HepG2 (cell line): ENCODE measurements around the gene PCIF1. TPM values are rescaled to one million over a fixed set of nuclear protein-coding genes. Genes with fewer than 3 reads are reported as not detected.

Experiments
- ATAC-seq: fragments of 200-7000 bp; cut with Tn5 transposase; 3 replicates; pipeline ENCODE4 v1.9.1; 2020; ENCODE audit warnings: mild to moderate bottlenecking, moderate library complexity
- BruUV-seq: library from RNA; stranded (reverse); fragments of 400-500 nt; replicated peaks from 2 replicates; lab custom pipeline; 2021; lab: Mats Ljungman, UMichigan
- CTCF ChIA-PET: fragments of 300-600 bp; formaldehyde crosslinking; extraction: SDS; loops from one replicate; lab custom pipeline; 2021; ENCODE audit warnings: low total read pairs, inconsistent platforms, low intra/inter-chr PET ratio; lab: Yijun Ruan, JAX
- POLR2A ChIA-PET: fragments of 350-600 bp; sonication (Branson Sonifier 250); formaldehyde crosslinking; loops from one replicate; lab custom pipeline; 2020; ENCODE audit warnings: antibody characterized with exemption, inconsistent platforms; lab: Yijun Ruan, JAX
- DNase-seq: peaks from one replicate; pipeline ENCODE4 v3.0.0-alpha.2; 2015; ENCODE audit warnings: low spot score
- FAIRE-seq: peaks from 3 replicates; lab custom pipeline; 2011; peaks lifted over from hg19 to GRCh38; lab: Jason Lieb, UNC
- H2AFZ ChIP-seq: one replicate; pipeline ENCODE4 v1.6.1; 2011; ENCODE audit warnings: low read length, inconsistent platforms
- H3K27ac ChIP-seq: fragments of 300-600 bp; 3 replicates; pipeline ENCODE4 v1.8.0; 2011; ENCODE audit warnings: mixed run types, mild to moderate bottlenecking, mixed read lengths, low read length, inconsistent platforms; ENCODE audit not compliant: insufficient read depth; ENCODE audit errors: extremely low read length
- H3K27me3 ChIP-seq, 2 experiments: fragments of 200-600 bp in 1 of 2; 2 replicates in 1 of 2; 3 replicates in 1 of 2; pipeline versions ENCODE4 v1.6.0 to v1.8.0; 2011; ENCODE audit warnings: low read length in 2 of 2, mild to moderate bottlenecking in 2 of 2, moderate library complexity in 2 of 2, inconsistent platforms in 1 of 2; ENCODE audit not compliant: insufficient read depth in 2 of 2, control insufficient read depth in 1 of 2
- H3K36me3 ChIP-seq, 2 experiments: fragments of 200-600 bp in 1 of 2; replicated peaks in 1 of 2; 2 replicates in 1 of 2; 3 replicates in 1 of 2; pipeline versions ENCODE4 v1.5.1 to v1.8.0; 2011; ENCODE audit warnings: low read length in 2 of 2, inconsistent platforms in 1 of 2; ENCODE audit not compliant: insufficient read depth in 2 of 2, control insufficient read depth in 1 of 2
- H3K4me1 ChIP-seq: 2 replicates; pipeline ENCODE4 v1.5.1; 2012; ENCODE audit warnings: low read length, inconsistent platforms; ENCODE audit not compliant: insufficient read depth
- H3K4me2 ChIP-seq: 2 replicates; pipeline ENCODE4 v1.6.0; 2011; ENCODE audit warnings: low read depth, low read length, inconsistent platforms
- H3K4me3 ChIP-seq, 3 experiments: fragments of 200-600 bp in 1 of 3; sonication (generic), shearing (Covaris generic) in 1 of 3; replicated peaks in 1 of 3; 2 replicates each; pipeline ENCODE4 v1.5.1; 2011 to 2016; ENCODE audit warnings: low read length in 3 of 3, inconsistent platforms in 2 of 3, low read depth in 2 of 3, mild to moderate bottlenecking in 2 of 3, control low read depth in 1 of 3, mixed read lengths in 1 of 3; ENCODE audit not compliant: insufficient read depth in 1 of 3
- H3K79me2 ChIP-seq: one replicate; pipeline ENCODE4 v1.6.1; 2011; ENCODE audit warnings: low read length, inconsistent platforms; ENCODE audit not compliant: insufficient read depth
- H3K9ac ChIP-seq: 2 replicates; pipeline ENCODE4 v1.6.0; 2011; ENCODE audit warnings: mild to moderate bottlenecking, low read depth, low read length, inconsistent platforms; ENCODE audit not compliant: insufficient read depth
- H3K9me3 ChIP-seq: 2 replicates; pipeline ENCODE4 v1.5.1; 2012; ENCODE audit warnings: mild to moderate bottlenecking, low read length
- H4K20me1 ChIP-seq: 2 replicates; pipeline ENCODE4 v1.6.0; 2011; ENCODE audit warnings: inconsistent platforms, mild to moderate bottlenecking, low read length, moderate library complexity; ENCODE audit not compliant: insufficient read depth
- HNRNPUL1 ChIP-seq: fragments of 200-400 bp; formaldehyde crosslinking; IDR thresholded peaks from 2 replicates; pipeline ENCODE4 v1.6.1; 2017; ENCODE audit warnings: low read depth, mild to moderate bottlenecking, low read length, moderate library complexity
- HOXD1 ChIP-seq: sonication (generic); formaldehyde crosslinking; IDR thresholded peaks from 2 replicates; pipeline ENCODE4 v1.5.0; 2020; ENCODE audit warnings: missing genetic modification reagents
- KDM5B ChIP-seq: sonication (generic); formaldehyde crosslinking; IDR thresholded peaks from 2 replicates; pipeline ENCODE4 v1.4.0; 2020; ENCODE audit warnings: missing genetic modification reagents, mild to moderate bottlenecking, borderline replicate concordance
- MTA3 ChIP-seq: sonication (generic); formaldehyde crosslinking; IDR thresholded peaks from 2 replicates; pipeline ENCODE4 v1.4.0; 2020; ENCODE audit warnings: missing genetic modification reagents
- PITX1 ChIP-seq: sonication (generic); formaldehyde crosslinking; IDR thresholded peaks from 2 replicates; pipeline ENCODE4 v1.5.1; 2020; ENCODE audit warnings: mild to moderate bottlenecking, missing genetic modification reagents
- POLR2G ChIP-seq: fragments of 200-400 bp; formaldehyde crosslinking; IDR thresholded peaks from 2 replicates; pipeline ENCODE4 v1.6.1; 2018; ENCODE audit warnings: mild to moderate bottlenecking, low read depth, low read length, moderate library complexity
- PRMT3 ChIP-seq: sonication (generic); formaldehyde crosslinking; IDR thresholded peaks from 2 replicates; pipeline ENCODE4 v1.8.1; 2022; ENCODE audit warnings: low read depth, mild to moderate bottlenecking, moderate library complexity, missing genetic modification reagents, borderline replicate concordance
- TGIF2 ChIP-seq: IDR thresholded peaks from 2 replicates; pipeline ENCODE4 v1.6.1; 2016; ENCODE audit warnings: control low read depth, missing compliant biosample characterization
- ZFAT ChIP-seq: sonication (generic); formaldehyde crosslinking; conservative IDR thresholded peaks from 2 replicates; pipeline ENCODE4 v1.8.1; 2023; ENCODE audit warnings: missing genetic modification reagents, inconsistent platforms
- ZNF296 ChIP-seq: sonication (generic); formaldehyde crosslinking; conservative IDR thresholded peaks from 2 replicates; pipeline ENCODE4 v1.5.0; 2020; ENCODE audit warnings: mild to moderate bottlenecking, missing genetic modification reagents
- ZNF883 ChIP-seq: sonication (generic); formaldehyde crosslinking; IDR thresholded peaks from 2 replicates; pipeline ENCODE4 v1.5.1; 2020; ENCODE audit warnings: mild to moderate bottlenecking, missing genetic modification reagents; ENCODE audit errors: not compliant biosample characterization
- ZNF891 ChIP-seq: sonication (generic); formaldehyde crosslinking; IDR thresholded peaks from 2 replicates; pipeline ENCODE4 v1.5.0; 2020; ENCODE audit warnings: mild to moderate bottlenecking, missing genetic modification reagents
- WGBS: methylation state at CpG from one replicate; pipeline ENCODE4 v1.1.6; 2017; ENCODE audit warnings: low lambda C conversion rate; 5-methylcytosine and 5-hydroxymethylcytosine counted together
- in situ Hi-C: cut with HindIII; loops from 2 replicates; pipeline ENCODE4 v1.10.0; 2017; ENCODE audit warnings: low pct_unique_long_range_greater_than_20kb; ENCODE audit not compliant: extremely low pct_ligation_motif_present
- intact Hi-C: fragments of 100-400 bp; cut with micrococcal nuclease; formaldehyde crosslinking; loops from one replicate; pipeline ENCODE4 v1.10.0; 2022; ENCODE audit not compliant: unreplicated experiment
- polyA plus RNA-seq, 8 experiments: library from polyadenylated mRNA; depleted of rRNA in 3 of 8; stranded (reverse) in 7 of 8; unstranded in 1 of 8; fragments of >200 nt; fragmentation: Illumina TruSeq in 4 of 8; extraction: Trizol in 4 of 8; gene quantifications; 2 replicates each; pipeline versions ENCODE4 v1.2.1 to v1.2.3, GENCODE V29; 2011 to 2016; ENCODE audit warnings: low read depth in 4 of 8, missing spikeins in 1 of 8, mixed read lengths in 1 of 8; ENCODE audit not compliant: insufficient read depth in 1 of 8
- total RNA-seq, 5 experiments: library from RNA; depleted of rRNA; stranded (reverse); fragments of >200 nt; fragmentation: Illumina TruSeq; extraction: Trizol; gene quantifications; 2 replicates each; pipeline ENCODE4 v1.2.3, GENCODE V29; 2016; ENCODE audit warnings: low read depth in 1 of 5
- TF ChIP-seq, protein P1 (sequence below): IDR thresholded peaks from 2 replicates; pipeline ENCODE4 v1.6.1; 2016; ENCODE audit warnings: low read depth, missing genetic modification reagents, missing compliant biosample characterization

PCIF1 gene
- total and polyA plus RNA-seq, 2 of the 13 experiments (the other 11 are each of a cell fraction or from before 2014, with no cell fraction given): 20.9 to 24.4 TPM

- TF ChIP-seq, protein P1, sequence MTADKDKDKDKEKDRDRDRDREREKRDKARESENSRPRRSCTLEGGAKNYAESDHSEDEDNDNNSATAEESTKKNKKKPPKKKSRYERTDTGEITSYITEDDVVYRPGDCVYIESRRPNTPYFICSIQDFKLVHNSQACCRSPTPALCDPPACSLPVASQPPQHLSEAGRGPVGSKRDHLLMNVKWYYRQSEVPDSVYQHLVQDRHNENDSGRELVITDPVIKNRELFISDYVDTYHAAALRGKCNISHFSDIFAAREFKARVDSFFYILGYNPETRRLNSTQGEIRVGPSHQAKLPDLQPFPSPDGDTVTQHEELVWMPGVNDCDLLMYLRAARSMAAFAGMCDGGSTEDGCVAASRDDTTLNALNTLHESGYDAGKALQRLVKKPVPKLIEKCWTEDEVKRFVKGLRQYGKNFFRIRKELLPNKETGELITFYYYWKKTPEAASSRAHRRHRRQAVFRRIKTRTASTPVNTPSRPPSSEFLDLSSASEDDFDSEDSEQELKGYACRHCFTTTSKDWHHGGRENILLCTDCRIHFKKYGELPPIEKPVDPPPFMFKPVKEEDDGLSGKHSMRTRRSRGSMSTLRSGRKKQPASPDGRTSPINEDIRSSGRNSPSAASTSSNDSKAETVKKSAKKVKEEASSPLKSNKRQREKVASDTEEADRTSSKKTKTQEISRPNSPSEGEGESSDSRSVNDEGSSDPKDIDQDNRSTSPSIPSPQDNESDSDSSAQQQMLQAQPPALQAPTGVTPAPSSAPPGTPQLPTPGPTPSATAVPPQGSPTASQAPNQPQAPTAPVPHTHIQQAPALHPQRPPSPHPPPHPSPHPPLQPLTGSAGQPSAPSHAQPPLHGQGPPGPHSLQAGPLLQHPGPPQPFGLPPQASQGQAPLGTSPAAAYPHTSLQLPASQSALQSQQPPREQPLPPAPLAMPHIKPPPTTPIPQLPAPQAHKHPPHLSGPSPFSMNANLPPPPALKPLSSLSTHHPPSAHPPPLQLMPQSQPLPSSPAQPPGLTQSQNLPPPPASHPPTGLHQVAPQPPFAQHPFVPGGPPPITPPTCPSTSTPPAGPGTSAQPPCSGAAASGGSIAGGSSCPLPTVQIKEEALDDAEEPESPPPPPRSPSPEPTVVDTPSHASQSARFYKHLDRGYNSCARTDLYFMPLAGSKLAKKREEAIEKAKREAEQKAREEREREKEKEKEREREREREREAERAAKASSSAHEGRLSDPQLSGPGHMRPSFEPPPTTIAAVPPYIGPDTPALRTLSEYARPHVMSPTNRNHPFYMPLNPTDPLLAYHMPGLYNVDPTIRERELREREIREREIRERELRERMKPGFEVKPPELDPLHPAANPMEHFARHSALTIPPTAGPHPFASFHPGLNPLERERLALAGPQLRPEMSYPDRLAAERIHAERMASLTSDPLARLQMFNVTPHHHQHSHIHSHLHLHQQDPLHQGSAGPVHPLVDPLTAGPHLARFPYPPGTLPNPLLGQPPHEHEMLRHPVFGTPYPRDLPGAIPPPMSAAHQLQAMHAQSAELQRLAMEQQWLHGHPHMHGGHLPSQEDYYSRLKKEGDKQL (CRISPR knock-in tag): no peak
Observed at GRCh38 chr20:45948261-45948733, 13.8 kb downstream of the PCIF1 start (continued).

DNA sequence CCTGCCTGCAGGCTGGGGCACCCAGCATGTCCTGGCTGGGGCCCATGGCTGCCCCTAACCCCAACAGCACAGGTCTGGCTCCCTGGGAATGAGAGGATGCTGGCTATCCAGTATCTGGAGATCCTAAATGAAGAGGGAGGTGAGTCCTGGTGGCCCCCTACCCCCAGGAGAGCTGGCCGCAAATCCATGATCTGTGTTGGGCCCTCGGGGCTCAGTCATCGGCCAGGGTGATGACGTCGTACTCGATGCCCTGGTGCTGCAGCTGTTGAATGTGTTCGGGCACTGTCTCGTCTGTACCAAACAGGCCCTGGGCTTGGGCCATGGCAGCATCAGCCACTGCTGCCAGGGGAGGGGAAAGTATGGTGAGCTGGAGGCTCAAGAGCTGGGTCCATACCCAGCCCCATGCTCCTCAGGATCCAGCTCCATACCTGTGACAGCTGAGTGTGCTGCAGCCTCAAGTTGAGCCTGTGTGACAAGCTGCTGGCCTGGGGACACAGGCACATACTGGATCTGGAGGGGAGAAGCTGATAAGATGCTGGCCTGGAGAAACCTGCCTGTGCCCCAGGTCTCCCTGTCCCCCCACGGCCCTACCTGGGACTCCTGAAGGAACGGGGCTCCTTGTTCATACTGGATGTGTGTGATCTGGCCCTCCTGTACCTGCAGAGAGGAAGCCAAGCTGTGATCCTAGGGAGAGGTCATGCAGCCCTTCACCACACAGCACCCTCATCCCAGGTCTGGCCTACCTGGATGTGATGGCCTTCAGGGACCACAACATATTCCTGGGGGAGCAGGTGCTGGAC, 14.5 kb downstream of the PCIF1 start:
- Histone ChIP-seq H3K9me3 (no peaks in the 10 kb centered on the region), H2AFZ (no peak overlapping the region), H4K20me1 (no peaks in the 10 kb centered on the region), H3K27me3 (no peaks in the 10 kb centered on the region), H3K9ac (no peak overlapping the region), H3K4me3 (no peak overlapping the region), H3K79me2 (no peaks in the 10 kb centered on the region), H3K4me1 (peaks cover 30% of the 10 kb centered on the region), H3K27ac (no peak overlapping the region), H3K4me2 (no peak overlapping the region), H3K36me3 (peaks cover 50 to 86% of the 10 kb centered on the region in 2 experiments)
- intact Hi-C loops: no loop called here
- in situ Hi-C loops: loop anchor here (5.0 kb wide), 1 partner anchor 122 kb away; the partner anchor contains the start of gene TNNC2
- no TSS peak for BruUV-seq
- CTCF ChIA-PET: no interaction called here
- DNase-seq: no peak
- FAIRE-seq: no peak
- POLR2A ChIA-PET: interaction anchor here (0.8 to 7.7 kb wide), 9 partner anchors 9 to 85 kb away, joined by 3 to 201 read pairs (median 3); partner anchors contain the start of genes CTSA, NEURL2, PCIF1 and ZNF335
- WGBS: 94% methylated on average over 10 of the region's 10 CpGs
- no peak for ATAC-seq
- TF ChIP-seq TGIF2 (CRISPR knock-in tag) (no peak), ZNF891 (CRISPR knock-in tag) (peak; percentile 10; the same call in 1 of the 2 replicates), HOXD1 (CRISPR knock-in tag) (no peak), POLR2G (peak; percentile 22; the same call in 1 of the 2 replicates), ZNF883 (CRISPR knock-in tag) (peak; percentile 60), MTA3 (no peak), HNRNPUL1 (no peak), PRMT3 (CRISPR knock-in tag) (0 out of 2 replicates have a peak, but pooled peaks have one; percentile 14), ZFAT (no peak), ZNF296 (CRISPR knock-in tag) (0 out of 2 replicates have a peak, but pooled peaks have one; percentile 59), KDM5B (peak; percentile 17; the same call in 1 of the 2 replicates), PITX1 (CRISPR knock-in tag) (peak; percentile 35; the same call in 1 of the 2 replicates)
